ES-I3 (cell line): ENCODE results near the gene FOXJ2.

ENCODE experiments used
- H3K36me3 ChIP-seq: 2 replicates; pipeline ENCODE4 v1.6.1; 2013; ENCODE audit warnings: mild to moderate bottlenecking, low read length, control low read depth, moderate library complexity; ENCODE audit not compliant: insufficient read depth
- H3K4me1 ChIP-seq: 2 replicates; pipeline ENCODE4 v1.6.1; 2013; ENCODE audit warnings: mild to moderate bottlenecking, control low read depth, low read length; ENCODE audit not compliant: insufficient read depth
- H3K9ac ChIP-seq: 2 replicates; pipeline ENCODE4 v1.6.1; 2013; ENCODE audit warnings: low read depth, mild to moderate bottlenecking, low read length, moderate library complexity
- H3K9me3 ChIP-seq: 2 replicates; pipeline ENCODE4 v1.6.1; 2013; ENCODE audit warnings: mild to moderate bottlenecking, low read length, moderate library complexity; ENCODE audit not compliant: control insufficient read depth, insufficient read depth

FOXJ2 gene

GRCh38 chr12:8037046-8037663 is 4.6 kb downstream of the FOXJ2 start:
- Histone ChIP-seq H3K4me1 (peaks cover 44% of the 10 kb centered on the region), H3K9ac (no peak overlapping the region)

GRCh38 chr12:8037947-8038346 is 5.4 kb downstream of the FOXJ2 start:
- Histone ChIP-seq H3K4me1 (peaks cover 44% of the 10 kb centered on the region), H3K9me3 (no peaks in the 10 kb centered on the region), H3K9ac (no peak overlapping the region; the same call in 1 of the 2 replicates), H3K36me3 (no peaks in the 10 kb centered on the region; the same call in 1 of the 2 replicates)

More at GRCh38 chr12:8037046-8037663, 4.6 kb downstream of the FOXJ2 start:
- Histone ChIP-seq H3K9me3 (no peaks in the 10 kb centered on the region), H3K36me3 (no peaks in the 10 kb centered on the region)

GRCh38 chr12:8038659-8039114 is 6.2 kb downstream of the FOXJ2 start:
- no peaks in the 10 kb centered on the region; the same call in 1 of the 2 replicates for H3K36me3 ChIP-seq
- H3K9ac ChIP-seq, result peak overlapping the region; percentile 4; the same call in 1 of the 2 replicates
- peaks cover 41% of the 10 kb centered on the region for H3K4me1 ChIP-seq
- no peaks in the 10 kb centered on the region for H3K9me3 ChIP-seq

- no peaks in the 10 kb centered on the region; the same call in 1 of the 2 replicates for H3K36me3 ChIP-seq
- H3K9me3 ChIP-seq, result no peaks in the 10 kb centered on the region
- no peak overlapping the region for H3K9ac ChIP-seq
- H3K4me1 ChIP-seq, result peaks cover 26% of the 10 kb centered on the region
These were observed 8.3 kb downstream of the FOXJ2 start for GRCh38 chr12:8040791-8041190.

- no peak overlapping the region for H3K9ac ChIP-seq
- peaks cover under 1% of the 10 kb centered on the region; the same call in 1 of the 2 replicates for H3K36me3 ChIP-seq
- no peaks in the 10 kb centered on the region for H3K4me1 ChIP-seq
- H3K9me3 ChIP-seq, result no peaks in the 10 kb centered on the region
These were observed 13.7 kb downstream of the FOXJ2 start for GRCh38 chr12:8045952-8046944.

GRCh38 chr12:8047842-8048241 is 15.3 kb downstream of the FOXJ2 start:
- Histone ChIP-seq H3K9me3 (no peaks in the 10 kb centered on the region), H3K4me1 (no peaks in the 10 kb centered on the region), H3K36me3 (peaks cover 3% of the 10 kb centered on the region; the same call in 1 of the 2 replicates), H3K9ac (no peak overlapping the region)

- Histone ChIP-seq H3K36me3 (peaks cover 3% of the 10 kb centered on the region; the same call in 1 of the 2 replicates), H3K4me1 (no peaks in the 10 kb centered on the region), H3K9me3 (no peaks in the 10 kb centered on the region), H3K9ac (no peak overlapping the region)
These were observed 16.4 kb downstream of the FOXJ2 start for GRCh38 chr12:8048906-8049305.

GRCh38 chr12:8050600-8051250 is 18.2 kb downstream of the FOXJ2 start:
- no peaks in the 10 kb centered on the region for H3K4me1 ChIP-seq
- no peak overlapping the region for H3K9ac ChIP-seq
- H3K36me3 ChIP-seq, result peaks cover 3% of the 10 kb centered on the region; the same call in 1 of the 2 replicates
- H3K9me3 ChIP-seq, result no peaks in the 10 kb centered on the region

GRCh38 chr12:8052679-8053078 is 20.2 kb downstream of the FOXJ2 start:
- no peaks in the 10 kb centered on the region for H3K4me1 ChIP-seq
- peaks cover 3% of the 10 kb centered on the region; the same call in 1 of the 2 replicates for H3K36me3 ChIP-seq
- H3K9me3 ChIP-seq, result no peaks in the 10 kb centered on the region
- H3K9ac ChIP-seq, result no peak overlapping the region

- Histone ChIP-seq H3K9me3 (no peaks in the 10 kb centered on the region), H3K36me3 (peaks cover 3% of the 10 kb centered on the region; the same call in 1 of the 2 replicates), H3K4me1 (no peaks in the 10 kb centered on the region), H3K9ac (no peak overlapping the region)
These were observed 22.3 kb downstream of the FOXJ2 start for GRCh38 chr12:8054816-8055215.

GRCh38 chr12:8057306-8057705 is 24.8 kb downstream of the FOXJ2 start:
- Histone ChIP-seq H3K9ac (no peak overlapping the region), H3K36me3 (no peaks in the 10 kb centered on the region), H3K9me3 (no peaks in the 10 kb centered on the region), H3K4me1 (no peaks in the 10 kb centered on the region)

- no peaks in the 10 kb centered on the region for H3K9me3 ChIP-seq
- no peaks in the 10 kb centered on the region for H3K4me1 ChIP-seq
- H3K9ac ChIP-seq, result no peak overlapping the region
- H3K36me3 ChIP-seq, result no peaks in the 10 kb centered on the region
These were observed 25.3 kb downstream of the FOXJ2 start for GRCh38 chr12:8057839-8058238.

GRCh38 chr12:8058506-8058905 is 26.0 kb downstream of the FOXJ2 start:
- Histone ChIP-seq H3K36me3 (no peaks in the 10 kb centered on the region), H3K4me1 (no peaks in the 10 kb centered on the region), H3K9ac (no peak overlapping the region), H3K9me3 (no peaks in the 10 kb centered on the region)

GRCh38 chr12:8064131-8064530 is 31.6 kb downstream of the FOXJ2 start:
- Histone ChIP-seq H3K9me3 (no peaks in the 10 kb centered on the region), H3K9ac (no peak overlapping the region), H3K4me1 (no peaks in the 10 kb centered on the region; the same call in 1 of the 2 replicates), H3K36me3 (no peaks in the 10 kb centered on the region)
